K562 (cell line): ENCODE results near the gene TRMT2B. TPM values are rescaled to one million over a fixed set of nuclear protein-coding genes. Genes with fewer than 3 reads are reported as not detected.

ENCODE experiments used
- ATAC-seq: fragments of 200-7000 bp; cut with Tn5 transposase; 3 replicates; pipeline ENCODE4 v1.9.1; 2020; ENCODE audit warnings: moderate library complexity
- BruUV-seq: library from RNA; stranded (reverse); fragments of 400-500 nt; replicated peaks from 2 replicates; lab custom pipeline; 2021; lab: Mats Ljungman, UMichigan
- CTCF ChIA-PET: fragments of 300-600 bp; formaldehyde crosslinking; extraction: SDS; loops from one replicate; lab custom pipeline; 2021; ENCODE audit warnings: low intra/inter-chr PET ratio; lab: Yijun Ruan, JAX
- POLR2A ChIA-PET: fragments of 300-600, 350-650 bp; sonication (Branson Sonifier 250); formaldehyde crosslinking; extraction: SDS; loops from one replicate; lab custom pipeline; 2021; ENCODE audit warnings: antibody characterized with exemption, inconsistent platforms; lab: Yijun Ruan, JAX
- DNase-seq, 4 experiments: peaks; one replicate each; pipeline versions ENCODE4 v3.0.0 to v3.0.0-alpha.2; 2011 to 2018; ENCODE audit warnings: low spot score in 3 of 4, mixed read lengths in 3 of 4; ENCODE audit errors: extremely low read depth in 1 of 4
- FAIRE-seq: peaks from 2 replicates; lab custom pipeline; 2011; peaks lifted over from hg19 to GRCh38; lab: Jason Lieb, UNC
- H2AFZ ChIP-seq: 2 replicates; pipeline ENCODE4 v1.6.0; 2011; ENCODE audit warnings: low read depth, low read length, control low read depth, inconsistent platforms
- H3K27ac ChIP-seq: fragments of 200-600 bp; 3 replicates; pipeline ENCODE4 v1.8.0; 2011; ENCODE audit warnings: low read depth, mild to moderate bottlenecking, control low read depth, inconsistent platforms, low read length, moderate library complexity, mixed read lengths; ENCODE audit errors: extremely low read depth
- H3K27me3 ChIP-seq, 2 experiments: fragments of 300-600 bp in 1 of 2; 2 replicates in 1 of 2; 3 replicates in 1 of 2; pipeline versions ENCODE4 v1.6.0 to v1.8.0; 2011; ENCODE audit warnings: inconsistent platforms in 2 of 2, low read length in 2 of 2, mild to moderate bottlenecking in 1 of 2, mixed read lengths in 1 of 2, moderate library complexity in 1 of 2; ENCODE audit not compliant: control insufficient read depth in 2 of 2, insufficient read depth in 2 of 2
- H3K36me3 ChIP-seq: fragments of 300-600 bp; 3 replicates; pipeline ENCODE4 v1.8.0; 2011; ENCODE audit warnings: mild to moderate bottlenecking, low read length, inconsistent platforms; ENCODE audit not compliant: control insufficient read depth, insufficient read depth
- H3K4me1 ChIP-seq, 2 experiments: fragments of 200-600 bp in 1 of 2; replicated peaks in 1 of 2; 2 replicates in 1 of 2; 3 replicates in 1 of 2; pipeline versions ENCODE4 v1.5.1 to v1.8.0; 2011; ENCODE audit warnings: inconsistent platforms in 2 of 2, low read length in 2 of 2, mild to moderate bottlenecking in 1 of 2, mixed read lengths in 1 of 2, moderate library complexity in 1 of 2; ENCODE audit not compliant: control insufficient read depth in 2 of 2, insufficient read depth in 2 of 2
- H3K4me2 ChIP-seq: 2 replicates; pipeline ENCODE4 v1.6.1; 2011; ENCODE audit warnings: low read length, control low read depth, inconsistent platforms, mixed read lengths; ENCODE audit not compliant: insufficient read depth
- H3K4me3 ChIP-seq: fragments of 200-600 bp; sonication (generic), shearing (Covaris generic); 2 replicates; pipeline ENCODE4 v1.5.1; 2016; ENCODE audit warnings: control low read depth, inconsistent platforms
- H3K79me2 ChIP-seq: fragments of 200-600 bp; 3 replicates; pipeline ENCODE4 v1.8.0; 2011; ENCODE audit warnings: low read length, inconsistent platforms; ENCODE audit not compliant: control insufficient read depth, insufficient read depth
- H3K9ac ChIP-seq, 2 experiments: 2 replicates each; pipeline versions ENCODE4 v1.6.0 to v1.6.1; 2011; ENCODE audit warnings: low read depth in 2 of 2, low read length in 2 of 2, control low read depth in 1 of 2, inconsistent platforms in 1 of 2, mild to moderate bottlenecking in 1 of 2, mixed read lengths in 1 of 2; ENCODE audit not compliant: insufficient read depth in 1 of 2
- H3K9me1 ChIP-seq: one replicate; pipeline ENCODE4 v1.6.0; 2011; ENCODE audit warnings: inconsistent platforms, mild to moderate bottlenecking, low read length, moderate library complexity; ENCODE audit not compliant: control insufficient read depth, insufficient read depth
- H3K9me3 ChIP-seq: replicated peaks from 2 replicates; pipeline ENCODE4 v1.5.1; 2011; ENCODE audit warnings: low read depth, low read length, inconsistent platforms; ENCODE audit not compliant: control insufficient read depth, insufficient read depth
- H4K20me1 ChIP-seq: replicated peaks from 2 replicates; pipeline ENCODE4 v1.6.1; 2011; ENCODE audit warnings: low read length, inconsistent platforms, mixed read lengths; ENCODE audit not compliant: control insufficient read depth, insufficient read depth
- BCOR ChIP-seq: fragments of 450-650 bp; IDR thresholded peaks from 2 replicates; pipeline ENCODE4 v1.6.1; 2016
- DIDO1 ChIP-seq: fragments of 450-650 bp; IDR thresholded peaks from 2 replicates; pipeline ENCODE4 v1.6.1; 2016; ENCODE audit warnings: low read depth, missing biosample characterization, missing genetic modification characterization
- HDAC8 ChIP-seq: fragments of 450-650 bp; IDR thresholded peaks from 2 replicates; pipeline ENCODE4 v1.6.1; 2016; ENCODE audit warnings: mild to moderate bottlenecking, missing genetic modification characterization, moderate library complexity, missing compliant biosample characterization
- HOXB6 ChIP-seq: fragments of 250-450 bp; sonication (Bioruptor Pico); IDR thresholded peaks from 2 replicates; pipeline ENCODE4 v1.5.1; 2022; ENCODE audit warnings: mild to moderate bottlenecking, borderline replicate concordance
- JUN ChIP-seq, 2 experiments: sonication (generic) in 1 of 2; formaldehyde crosslinking in 1 of 2; IDR thresholded peaks; 2 replicates each; pipeline versions ENCODE4 v1.6.1 to v1.8.0; 2012 to 2022; ENCODE audit warnings: borderline replicate concordance in 2 of 2, mild to moderate bottlenecking in 2 of 2, improper control_type of control experiment in 1 of 2, low read depth in 1 of 2, low read length in 1 of 2, missing genetic modification reagents in 1 of 2
- MBD2 ChIP-seq: sonication (generic); IDR thresholded peaks from 2 replicates; pipeline ENCODE4 v1.6.1; 2016; ENCODE audit warnings: low read depth, borderline replicate concordance
- NKRF ChIP-seq: fragments of 450-650 bp; IDR thresholded peaks from 2 replicates; pipeline ENCODE4 v1.6.1; 2016; ENCODE audit warnings: borderline replicate concordance
- THRB ChIP-seq: fragments of 450-650 bp; formaldehyde crosslinking; conservative IDR thresholded peaks from 2 replicates; pipeline ENCODE4 v1.4.0; 2022; ENCODE audit warnings: mild to moderate bottlenecking, missing genetic modification characterization
- YBX1 ChIP-seq: fragments of 450-650 bp; IDR thresholded peaks from 2 replicates; pipeline ENCODE4 v1.7.1; 2016; ENCODE audit warnings: mild to moderate bottlenecking
- ZNF407 ChIP-seq: fragments of 450-650 bp; IDR thresholded peaks from 2 replicates; pipeline ENCODE4 v1.6.1; 2016; ENCODE audit warnings: low read depth
- WGBS: fragments of 100-300 bp; shearing (Covaris generic); methylation state at CpG from one replicate; pipeline ENCODE4 v1.1.6; 2016; ENCODE audit warnings: low coverage, mixed read lengths; ENCODE audit not compliant: insufficient coverage; ENCODE audit errors: missing lambda C conversion rate; 5-methylcytosine and 5-hydroxymethylcytosine counted together
- in situ Hi-C: fragments of 300-500 bp; cut with MboI; formaldehyde crosslinking; loops from 4 replicates; pipeline ENCODE4 v1.15.0; 2018; ENCODE audit warnings: inconsistent platforms, mixed read lengths
- intact Hi-C: fragments of 100-400 bp; cut with micrococcal nuclease; formaldehyde crosslinking; loops from 2 replicates; pipeline ENCODE4 v1.14.2; 2022
- polyA plus RNA-seq, 8 experiments: library from polyadenylated mRNA; depleted of rRNA in 4 of 8; stranded (reverse) in 5 of 8; unstranded in 3 of 8; fragments of >200 nt; fragmentation: Nextera tagmentation in 2 of 8; fragmentation: Illumina TruSeq in 1 of 8; extraction: Ambion mirVana in 2 of 8; extraction: Trizol in 1 of 8; gene quantifications; 2 replicates each; pipeline versions ENCODE4 v1.2.1 to v1.2.3, GENCODE V29; 2011 to 2014; ENCODE audit warnings: inconsistent platforms in 1 of 8, missing spikeins in 1 of 8
- total RNA-seq, 7 experiments: library from RNA; depleted of rRNA in 6 of 7; stranded (reverse); fragments of >200 nt in 6 of 7; fragmentation: Illumina TruSeq in 2 of 7; extraction: Trizol in 2 of 7; gene quantifications; 2 replicates each; pipeline versions ENCODE4 v1.2.1 to v1.2.3, GENCODE V29; 2011 to 2021; ENCODE audit warnings: low replicate concordance in 1 of 7

The TRMT2B gene
- total and polyA plus RNA-seq, 9 of the 15 experiments (the other 6 are each of a cell fraction or from before 2014, with no cell fraction given) = 3.9 to 23.4 (median 18.1) TPM

- Histone ChIP-seq H3K27me3 (no peaks in the 10 kb centered on the region), H3K9ac (no peak overlapping the region), H3K9me1 (no peaks in the 10 kb centered on the region), H3K4me1 (no peaks in the 10 kb centered on the region; a peak in 1 of 5 replicates), H3K27ac (no peak overlapping the region), H3K9me3 (no peaks in the 10 kb centered on the region), H3K79me2 (no peaks in the 10 kb centered on the region), H3K4me2 (no peak overlapping the region), H3K36me3 (no peaks in the 10 kb centered on the region), H2AFZ (no peak overlapping the region), H4K20me1 (no peaks in the 10 kb centered on the region), H3K4me3 (no peak overlapping the region)
- intact Hi-C loops (no loop called here), in situ Hi-C loops (no loop called here)
- DNase-seq (no peak), FAIRE-seq (no peak), ATAC-seq (no peak)
- BruUV-seq = no TSS peak
- POLR2A ChIA-PET = interaction anchor here (0.7 kb wide), 1 partner anchor 20 kb away, joined by 3 read pairs; no protein-coding TSS in a partner anchor
- CTCF ChIA-PET = no interaction called here
- WGBS = 9% methylated on average over 3 of the region's 3 CpGs
- TF ChIP-seq DIDO1 = no peak
- no peak for TF ChIP-seq YBX1
- TF ChIP-seq NKRF = no peak
- no peak for TF ChIP-seq HOXB6
- TF ChIP-seq ZNF407 = no peak
- TF ChIP-seq HDAC8 (tag) = no peak
- no peak for TF ChIP-seq JUN (IDR thresholded peaks at IDR 0.05; ENCODE audit: borderline replicate concordance, low read depth, low read length)
- TF ChIP-seq JUN (CRISPR knock-in tag; IDR thresholded peaks at IDR 0.05; ENCODE audit: borderline replicate concordance) = no peak
- no peak for TF ChIP-seq BCOR
- TF ChIP-seq THRB (CRISPR knock-in tag) = no peak
- no peak for TF ChIP-seq MBD2
Measured at GRCh38 chrX:100962811-100963210, 89.1 kb downstream of the TRMT2B start.
